ENCODE measurements around the gene LPCAT4.

Gene LPCAT4

GRCh38 chr15:34358948-34359347 lies 8.0 kb downstream of the LPCAT4 start:
- Histone ChIP-seq H3K9me2 (replicated peaks; ENCODE audit: insufficient read depth, low read length) (no peaks in the 10 kb centered on the region), H2AFZ (ENCODE audit: low read depth, low read length, severe bottlenecking) (no peak overlapping the region), H3K9me3 (ENCODE audit: insufficient read depth, low read length) (no peaks in the 10 kb centered on the region), H3K4me2 (ENCODE audit: low read depth, low read length, poor library complexity, severe bottlenecking) (no peak overlapping the region), H3F3A (ENCODE audit: insufficient read depth) (no peaks in the 10 kb centered on the region), H3K4me3 (ENCODE audit: insufficient read depth, low read length, poor library complexity, severe bottlenecking) (no peak overlapping the region), H4K20me1 (ENCODE audit: low read depth, low read length) (no peaks in the 10 kb centered on the region), H3K79me2 (ENCODE audit: insufficient read depth, low read length) (no peaks in the 10 kb centered on the region), H3K27ac (ENCODE audit: low read depth, low read length) (no peak overlapping the region), H3K9ac (ENCODE audit: low read length) (no peak overlapping the region), H3K36me3 (ENCODE audit: low read length) (no peaks in the 10 kb centered on the region), H3K27me3 (ENCODE audit: low read length) (no peaks in the 10 kb centered on the region)
- TF ChIP-seq CTCF (IDR thresholded peaks at IDR 0.05; ENCODE audit: insufficient read depth, low read length, poor library complexity, severe bottlenecking): no peak
- TF ChIP-seq EZH2phosphoT487 (conservative IDR thresholded peaks at IDR 0.05; ENCODE audit: low read length): no peak

DNA sequence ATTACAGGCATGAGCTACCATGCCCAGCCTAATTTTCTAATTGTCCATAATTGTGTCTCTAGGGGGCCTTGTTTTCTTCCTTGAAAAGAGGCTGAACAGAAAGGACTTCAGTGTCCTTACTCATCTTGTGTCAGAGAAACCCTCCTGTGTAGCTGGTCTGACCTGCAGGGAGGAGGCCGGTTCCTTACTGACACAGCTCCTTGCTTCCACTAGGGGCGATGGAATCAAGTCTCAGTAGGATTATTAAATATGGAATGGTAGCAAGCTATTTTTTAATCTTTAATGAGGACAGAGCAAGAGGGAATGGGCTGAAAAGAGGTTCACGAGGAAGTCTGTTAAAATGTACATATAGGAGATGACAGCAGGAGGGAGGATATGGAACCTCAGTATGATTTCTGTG lies 8.6 kb downstream of the LPCAT4 start:
- H3K9ac ChIP-seq (ENCODE audit: low read length): no peak overlapping the region
- H3K9me3 ChIP-seq (ENCODE audit: insufficient read depth, low read length): no peaks in the 10 kb centered on the region
- TF ChIP-seq CTCF (IDR thresholded peaks at IDR 0.05; ENCODE audit: insufficient read depth, low read length, poor library complexity, severe bottlenecking) (no peak), EZH2phosphoT487 (conservative IDR thresholded peaks at IDR 0.05; ENCODE audit: low read length) (no peak)
- no peaks in the 10 kb centered on the region for H4K20me1 ChIP-seq (ENCODE audit: low read depth, low read length)
- H3K4me2 ChIP-seq (ENCODE audit: low read depth, low read length, poor library complexity, severe bottlenecking): no peak overlapping the region
- no peaks in the 10 kb centered on the region for H3K27me3 ChIP-seq (ENCODE audit: low read length)
- no peaks in the 10 kb centered on the region for H3K36me3 ChIP-seq (ENCODE audit: low read length)
- no peaks in the 10 kb centered on the region for H3K9me2 ChIP-seq (replicated peaks; ENCODE audit: insufficient read depth, low read length)
- H3K4me3 ChIP-seq (ENCODE audit: insufficient read depth, low read length, poor library complexity, severe bottlenecking): no peak overlapping the region
- H2AFZ ChIP-seq (ENCODE audit: low read depth, low read length, severe bottlenecking): no peak overlapping the region
- H3K27ac ChIP-seq (ENCODE audit: low read depth, low read length): no peak overlapping the region
- H3K79me2 ChIP-seq (ENCODE audit: insufficient read depth, low read length): no peaks in the 10 kb centered on the region
- H3F3A ChIP-seq (ENCODE audit: insufficient read depth): no peaks in the 10 kb centered on the region

GRCh38 chr15:34357653-34358052 lies 9.3 kb downstream of the LPCAT4 start:
- Histone ChIP-seq H3K4me2 (ENCODE audit: low read depth, low read length, poor library complexity, severe bottlenecking) (no peak overlapping the region), H3K4me3 (ENCODE audit: insufficient read depth, low read length, poor library complexity, severe bottlenecking) (no peak overlapping the region), H2AFZ (ENCODE audit: low read depth, low read length, severe bottlenecking) (no peak overlapping the region), H3K36me3 (ENCODE audit: low read length) (no peaks in the 10 kb centered on the region), H3K9me3 (ENCODE audit: insufficient read depth, low read length) (no peaks in the 10 kb centered on the region), H4K20me1 (ENCODE audit: low read depth, low read length) (no peaks in the 10 kb centered on the region), H3K27ac (ENCODE audit: low read depth, low read length) (no peak overlapping the region), H3F3A (ENCODE audit: insufficient read depth) (no peaks in the 10 kb centered on the region), H3K9me2 (replicated peaks; ENCODE audit: insufficient read depth, low read length) (no peaks in the 10 kb centered on the region), H3K79me2 (ENCODE audit: insufficient read depth, low read length) (no peaks in the 10 kb centered on the region), H3K27me3 (ENCODE audit: low read length) (no peaks in the 10 kb centered on the region), H3K9ac (ENCODE audit: low read length) (no peak overlapping the region)
- TF ChIP-seq CTCF (IDR thresholded peaks at IDR 0.05; ENCODE audit: insufficient read depth, low read length, poor library complexity, severe bottlenecking) (no peak), EZH2phosphoT487 (conservative IDR thresholded peaks at IDR 0.05; ENCODE audit: low read length) (no peak)

GRCh38 chr15:34355241-34355640 lies 11.8 kb downstream of the LPCAT4 start:
- Histone ChIP-seq H3K27ac (ENCODE audit: low read depth, low read length) (no peak overlapping the region), H4K20me1 (ENCODE audit: low read depth, low read length) (no peaks in the 10 kb centered on the region), H3K9me2 (replicated peaks; ENCODE audit: insufficient read depth, low read length) (no peaks in the 10 kb centered on the region), H3F3A (ENCODE audit: insufficient read depth) (no peaks in the 10 kb centered on the region), H3K9ac (ENCODE audit: low read length) (no peak overlapping the region), H3K36me3 (ENCODE audit: low read length) (no peaks in the 10 kb centered on the region), H2AFZ (ENCODE audit: low read depth, low read length, severe bottlenecking) (no peak overlapping the region), H3K27me3 (ENCODE audit: low read length) (no peaks in the 10 kb centered on the region), H3K79me2 (ENCODE audit: insufficient read depth, low read length) (no peaks in the 10 kb centered on the region), H3K4me2 (ENCODE audit: low read depth, low read length, poor library complexity, severe bottlenecking) (no peak overlapping the region), H3K9me3 (ENCODE audit: insufficient read depth, low read length) (no peaks in the 10 kb centered on the region), H3K4me3 (ENCODE audit: insufficient read depth, low read length, poor library complexity, severe bottlenecking) (no peak overlapping the region)
- TF ChIP-seq EZH2phosphoT487 (conservative IDR thresholded peaks at IDR 0.05; ENCODE audit: low read length) (no peak), CTCF (IDR thresholded peaks at IDR 0.05; ENCODE audit: insufficient read depth, low read length, poor library complexity, severe bottlenecking) (no peak)

Measured in SU-DHL-6 (cell line).